Coronary artery (tissue), 2 donors: ENCODE measurements around the gene OR3A1.
"Not testable (repeated sequence)": the region's sequence is repeated elsewhere in the genome, so short reads cannot be mapped to it uniquely, and the experiment has no call there.

Experiments used
- DNase-seq: peaks from one replicate; pipeline ENCODE4 v3.0.0-alpha.2; 2017; ENCODE audit warnings: low spot score
- H3K27ac ChIP-seq, 2 donors: fragments of 200-600 bp; sonication (generic); one replicate each; pipeline ENCODE4 v1.5.1; 2016 to 2019
- H3K4me3 ChIP-seq: fragments of 200-600 bp; sonication (generic); 2 replicates; pipeline ENCODE4 v1.5.1; 2016; ENCODE audit warnings: mild to moderate bottlenecking, moderate library complexity
- TF ChIP-seq, protein P1 (sequence below): fragments of 200-600 bp; sonication (generic); IDR thresholded peaks from one replicate; pipeline ENCODE4 v1.5.1; 2019; ENCODE audit warnings: antibody characterized with exemption

The OR3A1 gene, protein sequence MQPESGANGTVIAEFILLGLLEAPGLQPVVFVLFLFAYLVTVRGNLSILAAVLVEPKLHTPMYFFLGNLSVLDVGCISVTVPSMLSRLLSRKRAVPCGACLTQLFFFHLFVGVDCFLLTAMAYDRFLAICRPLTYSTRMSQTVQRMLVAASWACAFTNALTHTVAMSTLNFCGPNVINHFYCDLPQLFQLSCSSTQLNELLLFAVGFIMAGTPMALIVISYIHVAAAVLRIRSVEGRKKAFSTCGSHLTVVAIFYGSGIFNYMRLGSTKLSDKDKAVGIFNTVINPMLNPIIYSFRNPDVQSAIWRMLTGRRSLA

GRCh38 chr17:3298260-3298659 lies at the start of gene OR3A1:
OR3A1 (minus strand) TSS chr17:3298360; CDS start chr17:3292582, 5,778 bp downstream.
- H3K27ac ChIP-seq: no peak within 1 kb of the TSS

DNA sequence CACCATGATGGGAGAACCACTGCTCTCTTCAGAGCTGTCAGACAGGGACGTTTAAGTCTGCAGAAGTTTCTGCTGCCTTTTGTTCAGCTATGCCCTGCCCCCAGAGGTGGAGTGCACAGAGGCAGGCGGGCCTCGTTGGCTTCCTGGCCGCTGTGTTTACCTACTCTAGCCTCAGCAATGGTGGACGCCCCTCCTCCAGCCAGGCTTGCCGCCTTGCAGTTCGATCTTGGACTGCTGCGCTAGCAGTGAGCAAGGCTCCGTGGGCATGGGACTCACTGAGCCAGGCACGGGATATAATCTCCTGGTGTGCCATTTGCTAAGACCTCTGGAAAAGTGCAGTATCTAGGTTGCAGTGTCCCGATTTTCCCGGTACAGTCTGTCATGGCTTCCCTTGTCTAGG lies 44.6 kb upstream of the OR3A1 start:
- H3K4me3 ChIP-seq, DNase-seq, H3K27ac ChIP-seq: not testable (repeated sequence)

More at GRCh38 chr17:3298260-3298659, at the start of gene OR3A1:
- no peak for DNase-seq
- TF ChIP-seq, protein P1, sequence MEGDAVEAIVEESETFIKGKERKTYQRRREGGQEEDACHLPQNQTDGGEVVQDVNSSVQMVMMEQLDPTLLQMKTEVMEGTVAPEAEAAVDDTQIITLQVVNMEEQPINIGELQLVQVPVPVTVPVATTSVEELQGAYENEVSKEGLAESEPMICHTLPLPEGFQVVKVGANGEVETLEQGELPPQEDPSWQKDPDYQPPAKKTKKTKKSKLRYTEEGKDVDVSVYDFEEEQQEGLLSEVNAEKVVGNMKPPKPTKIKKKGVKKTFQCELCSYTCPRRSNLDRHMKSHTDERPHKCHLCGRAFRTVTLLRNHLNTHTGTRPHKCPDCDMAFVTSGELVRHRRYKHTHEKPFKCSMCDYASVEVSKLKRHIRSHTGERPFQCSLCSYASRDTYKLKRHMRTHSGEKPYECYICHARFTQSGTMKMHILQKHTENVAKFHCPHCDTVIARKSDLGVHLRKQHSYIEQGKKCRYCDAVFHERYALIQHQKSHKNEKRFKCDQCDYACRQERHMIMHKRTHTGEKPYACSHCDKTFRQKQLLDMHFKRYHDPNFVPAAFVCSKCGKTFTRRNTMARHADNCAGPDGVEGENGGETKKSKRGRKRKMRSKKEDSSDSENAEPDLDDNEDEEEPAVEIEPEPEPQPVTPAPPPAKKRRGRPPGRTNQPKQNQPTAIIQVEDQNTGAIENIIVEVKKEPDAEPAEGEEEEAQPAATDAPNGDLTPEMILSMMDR: no peak
- no peak within 1 kb of the TSS for H3K4me3 ChIP-seq

- TF ChIP-seq, protein P1: no peak
- DNase-seq: no peak
- Histone ChIP-seq H3K27ac (no peak overlapping the region), H3K4me3 (no peak overlapping the region)
Measured at GRCh38 chr17:3335876-3336275, 37.7 kb upstream of the OR3A1 start.

GRCh38 chr17:3318336-3318735 lies 20.2 kb upstream of the OR3A1 start:
- DNase-seq: no peak
- H3K27ac ChIP-seq: no peak overlapping the region
- TF ChIP-seq, protein P1: no peak
- H3K4me3 ChIP-seq: no peak overlapping the region

GRCh38 chr17:3316836-3317235 lies 18.7 kb upstream of the OR3A1 start:
- no peak overlapping the region for H3K4me3 ChIP-seq
- DNase-seq: no peak
- no peak overlapping the region for H3K27ac ChIP-seq
- TF ChIP-seq, protein P1: no peak

DNA sequence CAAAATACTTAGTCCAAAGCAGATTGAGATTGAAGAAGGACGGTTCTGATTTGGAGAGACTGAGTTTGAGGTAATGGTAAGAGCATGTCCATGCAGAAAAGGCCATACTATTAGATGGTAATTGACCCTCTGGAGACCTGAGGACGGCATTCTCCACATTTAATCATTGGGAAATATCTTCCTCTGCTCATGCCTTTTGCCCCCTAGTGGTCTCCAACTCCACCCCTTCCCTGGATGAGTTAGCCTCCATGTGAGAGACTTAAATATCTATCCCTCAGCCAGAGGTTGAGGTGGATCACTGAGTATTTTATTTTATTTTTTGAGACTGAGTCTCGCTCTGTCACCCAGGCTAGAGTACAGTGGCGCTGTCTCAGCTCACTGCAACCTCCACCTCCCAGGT lies 10.4 kb upstream of the OR3A1 start:
- TF ChIP-seq, protein P1: no peak
- Histone ChIP-seq H3K27ac (no peak overlapping the region), H3K4me3 (no peak overlapping the region)
- DNase-seq: no peak

DNA sequence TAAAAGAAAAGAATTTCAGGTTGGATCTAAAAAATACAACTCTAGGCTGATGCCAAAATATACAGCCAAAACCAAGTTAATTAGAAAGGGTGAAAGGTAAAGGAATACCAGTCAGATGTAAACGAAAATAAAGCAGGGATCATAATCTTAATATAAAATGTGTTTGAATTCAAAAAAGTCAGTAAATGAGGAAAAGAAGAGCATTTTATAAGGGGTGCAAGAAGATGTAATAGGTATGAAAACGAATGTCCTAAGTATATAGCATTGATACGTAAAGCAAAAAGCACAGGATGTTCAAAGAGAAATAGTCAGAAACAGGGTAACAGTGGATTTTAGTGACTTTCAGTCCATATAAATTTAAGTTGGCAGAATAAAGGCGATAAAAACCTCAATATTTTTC lies 2.5 kb downstream of the OR3A1 start:
- DNase-seq: no peak
- Histone ChIP-seq H3K4me3 (no peak overlapping the region), H3K27ac (no peak overlapping the region)
- TF ChIP-seq, protein P1: no peak

- H3K4me3 ChIP-seq, H3K27ac ChIP-seq, DNase-seq: not testable (repeated sequence)
Measured at GRCh38 chr17:3293548-3293947, 4.6 kb downstream of the OR3A1 start.
